Measurements from ENCODE around the gene ATG13.

DNA sequence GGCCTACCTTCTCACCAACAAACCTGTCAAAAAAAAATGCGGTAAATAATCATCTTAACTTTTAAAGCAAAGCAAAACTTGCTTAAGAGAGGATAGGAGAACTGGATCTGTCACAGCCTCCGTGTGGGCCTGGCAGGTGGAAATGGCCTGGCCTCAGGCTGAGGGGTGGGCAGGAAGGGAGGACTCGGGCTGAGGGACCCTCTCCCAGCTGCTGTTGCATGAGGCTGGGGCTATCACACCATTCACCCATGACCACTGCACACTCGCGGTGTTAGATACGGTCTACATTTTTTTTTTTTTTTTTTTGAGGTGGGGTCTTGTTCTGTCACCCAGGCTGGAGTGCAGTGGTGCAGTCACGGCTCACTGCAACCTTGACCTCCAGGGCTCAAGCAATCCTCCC, 58.6 kb downstream of the ATG13 start:
- TF ChIP-seq, protein P1, sequence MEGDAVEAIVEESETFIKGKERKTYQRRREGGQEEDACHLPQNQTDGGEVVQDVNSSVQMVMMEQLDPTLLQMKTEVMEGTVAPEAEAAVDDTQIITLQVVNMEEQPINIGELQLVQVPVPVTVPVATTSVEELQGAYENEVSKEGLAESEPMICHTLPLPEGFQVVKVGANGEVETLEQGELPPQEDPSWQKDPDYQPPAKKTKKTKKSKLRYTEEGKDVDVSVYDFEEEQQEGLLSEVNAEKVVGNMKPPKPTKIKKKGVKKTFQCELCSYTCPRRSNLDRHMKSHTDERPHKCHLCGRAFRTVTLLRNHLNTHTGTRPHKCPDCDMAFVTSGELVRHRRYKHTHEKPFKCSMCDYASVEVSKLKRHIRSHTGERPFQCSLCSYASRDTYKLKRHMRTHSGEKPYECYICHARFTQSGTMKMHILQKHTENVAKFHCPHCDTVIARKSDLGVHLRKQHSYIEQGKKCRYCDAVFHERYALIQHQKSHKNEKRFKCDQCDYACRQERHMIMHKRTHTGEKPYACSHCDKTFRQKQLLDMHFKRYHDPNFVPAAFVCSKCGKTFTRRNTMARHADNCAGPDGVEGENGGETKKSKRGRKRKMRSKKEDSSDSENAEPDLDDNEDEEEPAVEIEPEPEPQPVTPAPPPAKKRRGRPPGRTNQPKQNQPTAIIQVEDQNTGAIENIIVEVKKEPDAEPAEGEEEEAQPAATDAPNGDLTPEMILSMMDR (IDR thresholded peaks at IDR 0.05 in 8 of 11, conservative IDR thresholded peaks at IDR 0.05 in 3 of 11), result no peak
- TF ChIP-seq POLR2A (IDR thresholded peaks at IDR 0.05) (no peak), POLR2AphosphoS5 (IDR thresholded peaks at IDR 0.05) (peak in 2 of 3 donors; percentile 4 to 59)

All from spleen (tissue), 7 donors.